T-helper 2 cell treated with Interferon-gamma antibody and Interleukin-4, amounts not matched to agents 5 μg/mL and 100 μg/mL, for 36 hours (primary cell): Measurements from ENCODE around the gene AP1M1.

Experiments used
- DNase-seq: peaks from one replicate; pipeline ENCODE4 v3.0.0; 2021; ENCODE audit warnings: low spot score
- H3K27ac Mint-ChIP-seq: one replicate; pipeline ENCODE4 v1.8.0; 2021; ENCODE audit warnings: mild to moderate bottlenecking, mixed read lengths
- H3K27me3 Mint-ChIP-seq: one replicate; pipeline ENCODE4 v1.8.0; 2021; ENCODE audit warnings: low read depth, mixed read lengths
- H3K36me3 Mint-ChIP-seq: one replicate; pipeline ENCODE4 v1.8.0; 2021; ENCODE audit warnings: low read depth, mixed read lengths
- H3K4me1 Mint-ChIP-seq: one replicate; pipeline ENCODE4 v1.8.0; 2021; ENCODE audit warnings: low read depth, mixed read lengths
- H3K4me3 Mint-ChIP-seq: one replicate; pipeline ENCODE4 v1.8.0; 2022; ENCODE audit warnings: mild to moderate bottlenecking, moderate library complexity, mixed read lengths
- H3K9me3 Mint-ChIP-seq: one replicate; pipeline ENCODE4 v1.8.0; 2021; ENCODE audit warnings: mixed read lengths

AP1M1 gene

DNA sequence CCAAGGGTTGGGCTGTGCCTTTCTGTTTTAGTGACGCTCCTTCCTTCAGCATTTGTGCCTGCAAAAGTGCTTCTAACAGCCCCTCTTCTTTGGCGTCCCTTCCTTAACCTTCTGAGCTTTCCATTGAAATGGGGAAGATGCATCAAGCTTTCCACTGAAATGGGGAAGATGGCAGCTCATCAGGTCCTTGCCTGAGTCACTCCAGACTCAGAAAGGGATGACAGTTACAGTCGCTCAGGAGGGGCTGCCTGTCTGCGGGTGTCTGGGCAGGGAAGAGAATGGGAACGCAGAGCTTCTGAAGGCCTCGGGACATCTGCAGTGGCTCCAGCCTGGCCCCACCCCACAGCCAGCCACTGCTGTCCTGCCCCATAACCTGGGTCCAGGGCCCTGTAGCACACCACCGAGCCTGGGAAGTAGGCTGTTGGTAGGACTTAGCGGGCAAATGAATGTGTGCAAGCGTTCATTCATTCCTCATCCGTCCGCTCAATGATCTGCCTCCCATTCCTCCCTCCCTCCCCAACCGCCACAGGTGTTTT is 9.8 kb downstream of the AP1M1 start:
- H3K36me3 Mint-ChIP-seq = peaks cover 58% of the 10 kb centered on the region
- H3K9me3 Mint-ChIP-seq = no peaks in the 10 kb centered on the region
- H3K4me1 Mint-ChIP-seq = peaks cover 13% of the 10 kb centered on the region
- no peaks in the 10 kb centered on the region for H3K27me3 Mint-ChIP-seq
- no peak for DNase-seq
- no peak overlapping the region for H3K4me3 Mint-ChIP-seq
- no peak overlapping the region for H3K27ac Mint-ChIP-seq

- Mint-ChIP-seq H3K27me3 (no peaks in the 10 kb centered on the region), H3K27ac (no peak overlapping the region), H3K9me3 (no peaks in the 10 kb centered on the region), H3K36me3 (peaks cover 61% of the 10 kb centered on the region), H3K4me3 (no peak overlapping the region), H3K4me1 (peaks cover 17% of the 10 kb centered on the region)
- DNase-seq = no peak
Measured at GRCh38 chr19:16208064-16208759, 10.5 kb downstream of the AP1M1 start.

- peaks cover 18% of the 10 kb centered on the region for H3K4me1 Mint-ChIP-seq
- no peak for DNase-seq
- peaks cover 62% of the 10 kb centered on the region for H3K36me3 Mint-ChIP-seq
- no peaks in the 10 kb centered on the region for H3K9me3 Mint-ChIP-seq
- H3K4me3 Mint-ChIP-seq = no peak overlapping the region
- no peak overlapping the region for H3K27ac Mint-ChIP-seq
- no peaks in the 10 kb centered on the region for H3K27me3 Mint-ChIP-seq
Measured at GRCh38 chr19:16208847-16209665, 11.3 kb downstream of the AP1M1 start.

DNA sequence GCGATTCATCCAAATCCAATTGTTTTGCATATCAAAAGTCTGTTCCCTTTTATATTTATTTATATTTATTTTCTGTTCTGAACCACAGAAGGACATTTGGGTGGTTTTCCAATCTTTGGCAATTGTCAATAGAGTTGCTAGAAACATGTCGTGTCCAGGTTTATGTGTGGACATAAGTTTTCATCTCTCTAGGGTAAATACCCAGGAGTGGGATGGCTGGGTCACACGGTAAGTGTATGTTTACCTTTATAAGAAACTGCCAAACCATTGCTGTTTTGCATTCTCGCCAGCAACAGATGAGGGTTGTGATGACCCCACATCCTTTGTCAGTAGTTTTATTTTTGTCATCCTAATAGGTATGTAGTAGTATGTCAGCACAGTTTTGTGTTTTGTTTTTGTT is 12.5 kb downstream of the AP1M1 start:
- no peak for DNase-seq
- no peaks in the 10 kb centered on the region for H3K27me3 Mint-ChIP-seq
- H3K27ac Mint-ChIP-seq = no peak overlapping the region
- peaks cover 18% of the 10 kb centered on the region for H3K4me1 Mint-ChIP-seq
- no peaks in the 10 kb centered on the region for H3K9me3 Mint-ChIP-seq
- peaks cover 66% of the 10 kb centered on the region for H3K36me3 Mint-ChIP-seq
- H3K4me3 Mint-ChIP-seq = no peak overlapping the region

GRCh38 chr19:16213076-16213475 is 15.4 kb downstream of the AP1M1 start:
- Mint-ChIP-seq H3K9me3 (peaks cover 4% of the 10 kb centered on the region), H3K27me3 (no peaks in the 10 kb centered on the region), H3K4me3 (no peak overlapping the region), H3K36me3 (peaks cover 85% of the 10 kb centered on the region), H3K4me1 (peaks cover 28% of the 10 kb centered on the region), H3K27ac (no peak overlapping the region)
- DNase-seq = no peak

- H3K36me3 Mint-ChIP-seq = peaks cover 87% of the 10 kb centered on the region
- H3K4me1 Mint-ChIP-seq = peaks cover 26% of the 10 kb centered on the region
- no peaks in the 10 kb centered on the region for H3K27me3 Mint-ChIP-seq
- H3K27ac Mint-ChIP-seq = peak overlapping the region; percentile 50
- H3K4me3 Mint-ChIP-seq = peak overlapping the region; percentile 34
- H3K9me3 Mint-ChIP-seq = peaks cover 24% of the 10 kb centered on the region
- DNase-seq = no peak
Measured at GRCh38 chr19:16216744-16217670, 19.3 kb downstream of the AP1M1 start.

DNA sequence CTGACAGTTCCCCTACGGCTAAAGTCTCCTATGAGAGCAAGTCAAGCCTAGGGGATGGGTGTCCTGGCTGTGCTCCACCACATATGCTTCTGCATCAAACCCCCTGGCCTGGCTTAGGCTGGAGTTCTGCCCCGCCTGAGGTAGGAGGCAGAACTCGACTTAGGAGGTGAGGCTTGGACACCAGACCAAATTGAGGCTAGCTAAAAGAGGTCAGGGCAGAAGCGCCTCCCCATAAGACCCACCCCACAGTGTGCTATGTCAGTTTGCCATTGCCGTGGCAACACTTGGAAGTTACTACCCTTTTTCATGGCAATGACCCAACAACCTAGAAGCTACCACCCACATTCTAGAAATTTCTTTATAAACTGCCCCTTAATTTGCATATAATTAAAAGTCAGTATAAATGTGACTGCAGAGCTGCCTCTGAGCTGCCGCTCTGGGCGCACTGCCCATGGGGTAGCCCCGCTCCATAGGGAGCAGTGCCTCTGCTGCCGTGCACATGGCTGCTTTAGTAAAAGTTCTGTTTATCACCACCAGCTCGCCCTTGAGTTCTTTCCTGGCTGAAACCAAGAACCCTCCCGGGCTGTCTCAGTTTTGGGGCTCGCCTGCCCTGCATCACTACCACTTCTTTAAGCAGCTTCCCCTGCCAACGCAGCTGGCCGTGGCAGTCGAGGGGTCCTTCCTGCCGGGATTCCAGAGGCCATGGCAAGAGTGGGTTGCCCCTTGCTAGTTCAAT is 20.2 kb downstream of the AP1M1 start:
- Mint-ChIP-seq H3K27me3 (no peaks in the 10 kb centered on the region), H3K4me1 (peaks cover 19% of the 10 kb centered on the region), H3K27ac (no peak overlapping the region), H3K36me3 (peaks cover 86% of the 10 kb centered on the region), H3K4me3 (no peak overlapping the region), H3K9me3 (peaks cover 30% of the 10 kb centered on the region)
- DNase-seq = no peak

DNA sequence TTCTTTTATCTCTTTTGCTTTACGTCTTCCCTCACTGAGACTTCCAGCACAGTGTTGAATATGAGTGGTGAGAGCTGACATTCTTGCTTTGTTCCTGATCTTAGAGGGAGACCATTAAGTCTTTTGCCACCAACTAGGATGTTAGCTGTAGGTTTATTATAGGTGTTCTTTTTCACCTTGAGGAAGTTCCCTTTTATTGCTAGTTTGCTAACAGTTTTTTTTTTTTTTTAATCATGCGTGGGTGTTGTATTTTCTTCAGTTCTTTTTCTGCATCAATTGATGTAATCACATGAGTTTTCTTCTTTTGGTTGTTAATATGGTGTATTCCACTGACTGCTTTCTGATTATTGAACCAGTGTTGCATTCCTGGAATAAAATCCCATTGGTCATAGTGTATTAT is 21.1 kb downstream of the AP1M1 start:
- no peak for DNase-seq
- Mint-ChIP-seq H3K27ac (peak overlapping the region; percentile 28), H3K4me1 (peaks cover 15% of the 10 kb centered on the region), H3K27me3 (no peaks in the 10 kb centered on the region), H3K4me3 (no peak overlapping the region), H3K36me3 (peaks cover 83% of the 10 kb centered on the region), H3K9me3 (peaks cover 30% of the 10 kb centered on the region)

- Mint-ChIP-seq H3K9me3 (peaks cover 26% of the 10 kb centered on the region), H3K27ac (no peak overlapping the region), H3K36me3 (peaks cover 66% of the 10 kb centered on the region), H3K4me1 (peaks cover 2% of the 10 kb centered on the region), H3K4me3 (no peak overlapping the region), H3K27me3 (no peaks in the 10 kb centered on the region)
- no peak for DNase-seq
Measured at GRCh38 chr19:16222806-16223205, 25.1 kb downstream of the AP1M1 start.

DNA sequence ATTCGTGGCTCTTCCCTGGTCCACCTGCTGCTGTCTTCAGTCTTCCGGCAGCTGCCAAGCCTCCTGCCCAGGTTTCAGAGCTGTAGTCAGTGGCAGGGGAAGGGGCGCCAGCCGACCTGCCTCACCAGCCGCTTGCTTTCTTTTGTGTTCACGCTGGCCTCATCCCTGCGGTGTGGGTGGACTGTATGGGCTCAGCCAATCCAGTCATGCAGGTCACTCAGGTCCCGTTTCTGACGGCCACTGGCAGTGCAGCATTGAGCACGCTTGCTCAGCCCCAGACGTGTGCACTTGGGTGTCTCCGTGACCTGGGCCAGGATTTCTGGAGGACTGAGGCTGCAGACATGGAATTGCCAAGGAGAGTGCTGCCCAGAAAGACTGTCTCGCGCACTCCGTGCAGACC is 26.0 kb downstream of the AP1M1 start:
- H3K9me3 Mint-ChIP-seq = peaks cover 26% of the 10 kb centered on the region
- H3K4me3 Mint-ChIP-seq = no peak overlapping the region
- H3K27ac Mint-ChIP-seq = no peak overlapping the region
- H3K4me1 Mint-ChIP-seq = peaks cover under 1% of the 10 kb centered on the region
- H3K36me3 Mint-ChIP-seq = peaks cover 63% of the 10 kb centered on the region
- H3K27me3 Mint-ChIP-seq = no peaks in the 10 kb centered on the region
- DNase-seq = no peak

DNA sequence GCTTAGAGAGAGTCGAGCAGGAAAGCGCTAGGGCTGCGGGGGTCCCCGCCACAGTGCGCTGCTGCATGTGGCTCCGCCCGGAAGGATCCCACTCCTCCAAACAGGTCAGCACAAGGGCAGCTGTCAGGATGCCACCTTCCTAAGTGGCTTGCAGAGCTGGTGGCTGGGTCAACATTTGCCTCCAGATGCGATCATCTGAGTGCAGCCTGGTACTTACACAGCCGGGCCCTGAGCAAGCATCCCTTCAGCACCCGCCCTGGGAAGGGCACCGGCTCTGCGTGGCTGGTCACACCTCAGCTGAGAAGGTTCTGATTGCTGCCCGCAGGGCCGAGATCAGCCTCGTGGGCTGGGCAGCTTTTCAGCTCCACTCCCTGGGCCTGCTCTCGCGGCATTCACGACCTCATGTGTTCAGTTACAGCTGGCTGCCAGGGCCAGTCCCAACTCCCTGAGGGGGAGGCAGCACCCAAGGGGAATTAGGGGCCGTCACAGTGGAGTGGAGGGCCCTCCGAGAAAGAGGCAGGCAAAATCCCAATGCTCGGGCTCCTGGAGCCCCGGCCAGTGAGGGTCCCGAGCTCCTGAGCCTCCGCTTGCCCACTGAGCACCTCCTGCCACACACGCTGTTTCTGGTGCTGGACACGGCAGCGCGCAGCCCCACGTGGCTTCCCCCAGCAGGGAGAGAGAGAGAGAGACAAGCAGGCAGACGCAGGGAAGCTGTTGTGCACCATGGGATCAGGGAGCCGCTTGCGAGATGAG is 26.8 kb downstream of the AP1M1 start:
- no peaks in the 10 kb centered on the region for H3K4me1 Mint-ChIP-seq
- no peak for DNase-seq
- peaks cover 21% of the 10 kb centered on the region for H3K9me3 Mint-ChIP-seq
- peaks cover 61% of the 10 kb centered on the region for H3K36me3 Mint-ChIP-seq
- H3K4me3 Mint-ChIP-seq = no peak overlapping the region
- no peak overlapping the region for H3K27ac Mint-ChIP-seq
- H3K27me3 Mint-ChIP-seq = no peaks in the 10 kb centered on the region

DNA sequence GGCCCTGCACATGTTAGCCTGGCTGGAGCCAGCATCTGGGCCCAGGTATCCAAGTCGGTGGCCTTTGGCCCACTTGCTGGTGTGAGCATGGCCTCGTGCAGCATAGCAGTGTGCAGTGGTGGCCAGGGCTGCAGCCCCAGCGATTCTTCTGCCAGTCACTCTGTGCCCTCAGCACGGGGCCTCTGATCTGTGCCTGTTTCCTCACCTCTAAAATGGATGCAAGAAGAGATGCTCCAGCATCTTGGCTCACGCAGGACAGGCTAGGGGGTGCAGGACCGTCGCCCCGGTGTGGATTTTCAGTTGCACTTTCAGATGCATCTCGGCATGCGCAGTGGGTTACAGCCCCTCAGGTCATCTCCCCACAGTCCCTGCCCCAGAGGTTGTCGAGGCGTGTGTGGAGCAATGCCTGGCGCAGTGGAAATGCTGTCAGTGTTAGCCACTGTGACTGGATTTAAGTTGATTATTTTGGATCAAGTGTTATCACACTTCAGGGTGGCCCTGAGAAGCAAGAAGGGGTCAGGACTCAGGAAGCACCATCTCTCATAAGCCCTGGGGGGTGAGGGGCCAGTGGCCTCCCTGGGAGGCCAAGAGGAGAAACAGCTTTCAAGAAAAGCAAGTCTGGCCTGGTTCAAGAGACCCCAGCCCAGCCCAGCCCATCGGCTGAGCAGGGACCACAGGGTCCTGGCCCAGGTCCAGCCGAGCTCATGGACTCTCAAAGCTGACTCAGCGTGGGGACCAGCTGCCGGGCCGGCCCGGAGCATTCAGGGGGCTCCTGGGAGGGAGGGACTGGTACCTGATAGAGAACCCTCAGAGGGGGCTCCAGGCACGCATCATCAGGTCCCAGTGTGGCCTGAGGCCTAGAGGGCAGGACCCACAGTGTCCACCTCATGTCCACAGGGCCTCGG is 27.8 kb downstream of the AP1M1 start:
- Mint-ChIP-seq H3K4me3 (no peak overlapping the region), H3K36me3 (peaks cover 55% of the 10 kb centered on the region), H3K9me3 (peaks cover 16% of the 10 kb centered on the region), H3K4me1 (no peaks in the 10 kb centered on the region), H3K27me3 (no peaks in the 10 kb centered on the region), H3K27ac (no peak overlapping the region)
- DNase-seq = no peak
